Activated T-helper 2 cell treated with anti-CD3 and anti-CD28 coated beads, Interferon-gamma antibody, Interleukin-2, Interleukin-4, amounts not matched to agents 10 μg/mL and 5 μg/mL and 100 μg/mL, durations not matched to agents 14 hours and 24 hours and 36 hours (primary cell): ENCODE measurements around the gene SULF2. TPM values are rescaled to one million over a fixed set of nuclear protein-coding genes. Genes with fewer than 3 reads are reported as not detected.
"Not testable (repeated sequence)": the region's sequence is repeated elsewhere in the genome, so short reads cannot be mapped to it uniquely, and the experiment has no call there.

Source experiments
- DNase-seq: peaks from one replicate; pipeline ENCODE4 v3.0.0; 2021; ENCODE audit warnings: low spot score
- H3K27ac Mint-ChIP-seq: one replicate; pipeline ENCODE4 v1.8.0; 2021; ENCODE audit warnings: mixed read lengths
- H3K27me3 Mint-ChIP-seq: one replicate; pipeline ENCODE4 v1.8.0; 2021; ENCODE audit warnings: low read depth, mixed read lengths
- H3K36me3 Mint-ChIP-seq: one replicate; pipeline ENCODE4 v1.8.0; 2021; ENCODE audit warnings: low read depth, mixed read lengths
- H3K4me1 Mint-ChIP-seq: one replicate; pipeline ENCODE4 v1.8.0; 2021; ENCODE audit warnings: low read depth, mixed read lengths
- H3K4me3 Mint-ChIP-seq: one replicate; pipeline ENCODE4 v1.8.0; 2021; ENCODE audit warnings: low read depth, mild to moderate bottlenecking, moderate library complexity, mixed read lengths
- H3K9me3 Mint-ChIP-seq: one replicate; pipeline ENCODE4 v1.8.0; 2021; ENCODE audit warnings: mixed read lengths
- intact Hi-C: fragments of 100-400 bp; cut with micrococcal nuclease; formaldehyde crosslinking; loops from one replicate; pipeline ENCODE4 v1.15.1; 2023
- total RNA-seq: library from RNA; stranded (reverse); gene quantifications from 2 replicates; pipeline ENCODE4 v1.2.3, GENCODE V29; 2022

Gene SULF2
- total RNA-seq, 1 donor from 2014 or later: 0.48 TPM

GRCh38 chr20:47801079-47801478 is 15.8 kb upstream of the SULF2 start:
- H3K9me3 Mint-ChIP-seq: no peaks in the 10 kb centered on the region
- intact Hi-C loops: no loop called here
- DNase-seq: no peak
- no peaks in the 10 kb centered on the region for H3K4me1 Mint-ChIP-seq
- H3K27ac Mint-ChIP-seq: no peak overlapping the region
- H3K36me3 Mint-ChIP-seq: no peaks in the 10 kb centered on the region
- H3K4me3 Mint-ChIP-seq: no peak overlapping the region
- H3K27me3 Mint-ChIP-seq: peaks cover under 1% of the 10 kb centered on the region

- Mint-ChIP-seq H3K4me1 (no peaks in the 10 kb centered on the region), H3K36me3 (no peaks in the 10 kb centered on the region)
Observed at GRCh38 chr20:47800623-47801022, 15.3 kb upstream of the SULF2 start.

GRCh38 chr20:47799116-47799715 is 13.9 kb upstream of the SULF2 start:
- Mint-ChIP-seq H3K36me3 (no peaks in the 10 kb centered on the region), H3K4me1 (no peaks in the 10 kb centered on the region), H3K4me3 (no peak overlapping the region), H3K27ac (no peak overlapping the region), H3K9me3 (no peaks in the 10 kb centered on the region), H3K27me3 (peaks cover 1% of the 10 kb centered on the region)
- no peak for DNase-seq
- intact Hi-C loops: no loop called here

More at GRCh38 chr20:47800623-47801022, 15.3 kb upstream of the SULF2 start:
- Mint-ChIP-seq H3K27me3 (peaks cover 1% of the 10 kb centered on the region), H3K4me3 (no peak overlapping the region), H3K27ac (no peak overlapping the region), H3K9me3 (no peaks in the 10 kb centered on the region)
- no peak for DNase-seq
- intact Hi-C loops: no loop called here

GRCh38 chr20:47796971-47797370 is 11.7 kb upstream of the SULF2 start:
- Mint-ChIP-seq H3K27ac (no peak overlapping the region), H3K36me3 (no peaks in the 10 kb centered on the region), H3K4me1 (no peaks in the 10 kb centered on the region), H3K9me3 (no peaks in the 10 kb centered on the region), H3K27me3 (peaks cover 2% of the 10 kb centered on the region), H3K4me3 (no peak overlapping the region)
- intact Hi-C loops: no loop called here
- no peak for DNase-seq

GRCh38 chr20:47795214-47795907 is 10.1 kb upstream of the SULF2 start:
- no peaks in the 10 kb centered on the region for H3K9me3 Mint-ChIP-seq
- intact Hi-C loops: no loop called here
- H3K36me3 Mint-ChIP-seq: no peaks in the 10 kb centered on the region
- H3K27me3 Mint-ChIP-seq: peaks cover 16% of the 10 kb centered on the region
- no peak overlapping the region for H3K27ac Mint-ChIP-seq
- no peak overlapping the region for H3K4me3 Mint-ChIP-seq
- DNase-seq: no peak
- no peaks in the 10 kb centered on the region for H3K4me1 Mint-ChIP-seq

- H3K4me1 Mint-ChIP-seq, H3K4me3 Mint-ChIP-seq, H3K36me3 Mint-ChIP-seq, H3K27ac Mint-ChIP-seq, intact Hi-C loops, DNase-seq, H3K9me3 Mint-ChIP-seq: not testable (repeated sequence)
- H3K27me3 Mint-ChIP-seq: peaks cover 20% of the 10 kb centered on the region
Observed at GRCh38 chr20:47794264-47794663, 9.0 kb upstream of the SULF2 start.

- intact Hi-C loops: no loop called here
- H3K4me1 Mint-ChIP-seq: no peaks in the 10 kb centered on the region
- H3K4me3 Mint-ChIP-seq: no peak overlapping the region
- H3K27ac Mint-ChIP-seq: no peak overlapping the region
- H3K27me3 Mint-ChIP-seq: peaks cover 33% of the 10 kb centered on the region
- no peaks in the 10 kb centered on the region for H3K9me3 Mint-ChIP-seq
- no peaks in the 10 kb centered on the region for H3K36me3 Mint-ChIP-seq
- no peak for DNase-seq
Observed at GRCh38 chr20:47792021-47792618, 6.8 kb upstream of the SULF2 start.

- intact Hi-C loops: no loop called here
- no peaks in the 10 kb centered on the region for H3K36me3 Mint-ChIP-seq
- H3K27ac Mint-ChIP-seq: no peak overlapping the region
- no peaks in the 10 kb centered on the region for H3K9me3 Mint-ChIP-seq
- no peak overlapping the region for H3K4me3 Mint-ChIP-seq
- H3K4me1 Mint-ChIP-seq: no peaks in the 10 kb centered on the region
- no peak for DNase-seq
- peaks cover 43% of the 10 kb centered on the region for H3K27me3 Mint-ChIP-seq
Observed at GRCh38 chr20:47791084-47791599, 5.9 kb upstream of the SULF2 start.

GRCh38 chr20:47790580-47790965 is 5.3 kb upstream of the SULF2 start:
- Mint-ChIP-seq H3K27me3 (peaks cover 45% of the 10 kb centered on the region), H3K27ac (no peak overlapping the region), H3K9me3 (no peaks in the 10 kb centered on the region), H3K4me3 (no peak overlapping the region), H3K4me1 (no peaks in the 10 kb centered on the region), H3K36me3 (no peaks in the 10 kb centered on the region)
- intact Hi-C loops: no loop called here
- no peak for DNase-seq

GRCh38 chr20:47789764-47790579 is 4.7 kb upstream of the SULF2 start:
- Mint-ChIP-seq H3K9me3 (no peaks in the 10 kb centered on the region), H3K27ac (no peak overlapping the region), H3K4me3 (no peak overlapping the region), H3K36me3 (no peaks in the 10 kb centered on the region), H3K4me1 (no peaks in the 10 kb centered on the region), H3K27me3 (peaks cover 45% of the 10 kb centered on the region)
- intact Hi-C loops: no loop called here
- no peak for DNase-seq

GRCh38 chr20:47789081-47789763 is 3.9 kb upstream of the SULF2 start:
- H3K27me3 Mint-ChIP-seq: peaks cover 50% of the 10 kb centered on the region
- no peak overlapping the region for H3K4me3 Mint-ChIP-seq
- intact Hi-C loops: no loop called here
- H3K27ac Mint-ChIP-seq: no peak overlapping the region
- H3K9me3 Mint-ChIP-seq: no peaks in the 10 kb centered on the region
- DNase-seq: no peak
- peaks cover 2% of the 10 kb centered on the region for H3K4me1 Mint-ChIP-seq
- H3K36me3 Mint-ChIP-seq: no peaks in the 10 kb centered on the region

GRCh38 chr20:47788741-47789080 is 3.4 kb upstream of the SULF2 start:
- H3K9me3 Mint-ChIP-seq: no peaks in the 10 kb centered on the region
- intact Hi-C loops: no loop called here
- no peaks in the 10 kb centered on the region for H3K36me3 Mint-ChIP-seq
- no peak overlapping the region for H3K4me3 Mint-ChIP-seq
- no peak for DNase-seq
- no peak overlapping the region for H3K27ac Mint-ChIP-seq
- H3K4me1 Mint-ChIP-seq: peaks cover 2% of the 10 kb centered on the region
- peaks cover 55% of the 10 kb centered on the region for H3K27me3 Mint-ChIP-seq
